H1 (cell line): ENCODE data around the gene DBX2. TPM values are rescaled to one million over a fixed set of nuclear protein-coding genes. Genes with fewer than 3 reads are reported as not detected.

Experiments used
- CTCF ChIA-PET: fragments of 300-600 bp; sonication (Branson Sonifier 250); formaldehyde crosslinking; loops from one replicate; lab custom pipeline; 2021; ENCODE audit not compliant: partially characterized antibody; lab: Charles Lee
- POLR2A ChIA-PET: fragments of 300-600 bp; sonication (Branson Sonifier 250); formaldehyde crosslinking; loops from one replicate; lab custom pipeline; 2021; ENCODE audit warnings: inconsistent platforms; ENCODE audit not compliant: partially characterized antibody; lab: Charles Lee
- DNase-seq, 2 experiments: peaks; one replicate each; pipeline versions ENCODE4 v3.0.0 to v3.0.0-alpha.2; 2010 to 2022; ENCODE audit warnings: low spot score in 2 of 2, low read depth in 1 of 2, mixed read lengths in 1 of 2
- FAIRE-seq: peaks from 2 replicates; lab custom pipeline; 2011; peaks lifted over from hg19 to GRCh38; lab: Jason Lieb, UNC
- H2AFZ ChIP-seq: 2 replicates; pipeline ENCODE4 v1.8.1; 2012; ENCODE audit warnings: low read length, inconsistent platforms
- H2AK5ac ChIP-seq: 2 replicates; pipeline ENCODE4 v1.6.1; 2013; ENCODE audit warnings: low read depth, low read length
- H2BK120ac ChIP-seq: replicated peaks from 2 replicates; pipeline ENCODE3; 2013; ENCODE audit warnings: low read depth, low read length, inconsistent platforms
- H2BK12ac ChIP-seq: 2 replicates; pipeline ENCODE4 v1.6.1; 2013; ENCODE audit warnings: low read depth, low read length
- H2BK15ac ChIP-seq: 2 replicates; pipeline ENCODE4 v1.6.1; 2013; ENCODE audit warnings: low read length
- H2BK20ac ChIP-seq: 2 replicates; pipeline ENCODE4 v1.6.1; 2013; ENCODE audit warnings: low read length
- H2BK5ac ChIP-seq: 2 replicates; pipeline ENCODE4 v1.6.1; 2013; ENCODE audit warnings: low read depth, low read length
- H3K14ac ChIP-seq: 2 replicates; pipeline ENCODE4 v1.6.1; 2013; ENCODE audit warnings: inconsistent platforms; ENCODE audit not compliant: insufficient read length
- H3K18ac ChIP-seq: 2 replicates; pipeline ENCODE4 v1.6.1; 2013; ENCODE audit warnings: low read length; ENCODE audit errors: extremely low read depth
- H3K23ac ChIP-seq: 2 replicates; pipeline ENCODE4 v1.6.1; 2013; ENCODE audit warnings: inconsistent platforms; ENCODE audit not compliant: insufficient read length
- H3K23me2 ChIP-seq: 2 replicates; pipeline ENCODE4 v1.6.1; 2013; ENCODE audit warnings: low read depth, low read length
- H3K27ac ChIP-seq: 2 replicates; pipeline ENCODE4 v1.6.1; 2011; ENCODE audit warnings: low read depth, low read length, inconsistent platforms
- H3K27me3 ChIP-seq, 4 experiments: replicated peaks in 1 of 4; 1 replicate in 1 of 4; 2 replicates in 3 of 4; pipeline versions ENCODE4 v1.6.1 to v1.8.1; 2011 to 2013; ENCODE audit warnings: low read length in 3 of 4, mild to moderate bottlenecking in 3 of 4, inconsistent platforms in 2 of 4, mixed read lengths in 2 of 4, moderate library complexity in 1 of 4; ENCODE audit not compliant: control insufficient read depth in 3 of 4, insufficient read depth in 3 of 4; ENCODE audit errors: extremely low read depth in 1 of 4
- H3K36me3 ChIP-seq, 4 experiments: 2 replicates each; pipeline versions ENCODE4 v1.6.1 to v1.8.1; 2011 to 2013; ENCODE audit warnings: mild to moderate bottlenecking in 4 of 4, low read length in 3 of 4, moderate library complexity in 2 of 4, control low read depth in 1 of 4, inconsistent platforms in 1 of 4; ENCODE audit not compliant: insufficient read depth in 4 of 4, control insufficient read depth in 2 of 4
- H3K4ac ChIP-seq: replicated peaks from 2 replicates; pipeline ENCODE3; 2013; ENCODE audit warnings: low read length, low read depth, mixed read lengths, inconsistent platforms; ENCODE audit not compliant: insufficient read length
- H3K4me1 ChIP-seq, 4 experiments: replicated peaks in 1 of 4; 1 replicate in 1 of 4; 2 replicates in 3 of 4; pipeline versions ENCODE4 v1.6.1 to v1.8.1; 2011 to 2013; ENCODE audit warnings: low read length in 3 of 4, inconsistent platforms in 2 of 4, mixed read lengths in 1 of 4; ENCODE audit not compliant: insufficient read depth in 4 of 4, control insufficient read depth in 3 of 4
- H3K4me2 ChIP-seq, 2 experiments: 2 replicates each; pipeline versions ENCODE4 v1.6.1 to v1.8.1; 2011 to 2013; ENCODE audit warnings: low read depth in 2 of 2, low read length in 2 of 2, control low read depth in 1 of 2, inconsistent platforms in 1 of 2, mild to moderate bottlenecking in 1 of 2; ENCODE audit not compliant: insufficient read depth in 1 of 2
- H3K4me3 ChIP-seq, 4 experiments: fragments of 200-600, 300-600 bp in 1 of 4; sonication (generic), shearing (Covaris generic), sonication (Bioruptor Twin) in 1 of 4; 2 replicates each; pipeline versions ENCODE4 v1.5.1 to v1.8.1; 2011 to 2016; ENCODE audit warnings: low read length in 4 of 4, low read depth in 3 of 4, control low read depth in 2 of 4, inconsistent platforms in 2 of 4, mild to moderate bottlenecking in 2 of 4, mixed read lengths in 1 of 4, moderate library complexity in 1 of 4; ENCODE audit not compliant: insufficient read depth in 2 of 4; ENCODE audit errors: extremely low read depth in 1 of 4
- H3K56ac ChIP-seq: replicated peaks from 2 replicates; pipeline ENCODE3; 2013; ENCODE audit warnings: low read depth, mild to moderate bottlenecking, mixed read lengths, low read length, inconsistent platforms; ENCODE audit not compliant: insufficient read length
- H3K79me1 ChIP-seq: 2 replicates; pipeline ENCODE4 v1.6.1; 2013; ENCODE audit warnings: low read depth, low read length, control low read depth
- H3K79me2 ChIP-seq, 2 experiments: 2 replicates each; pipeline versions ENCODE4 v1.6.1 to v1.8.1; 2012 to 2013; ENCODE audit warnings: low read length in 2 of 2, mild to moderate bottlenecking in 2 of 2, inconsistent platforms in 1 of 2; ENCODE audit not compliant: insufficient read depth in 2 of 2, control insufficient read depth in 1 of 2
- H3K9ac ChIP-seq, 4 experiments: replicated peaks in 1 of 4; 1 replicate in 1 of 4; 2 replicates in 3 of 4; pipeline versions ENCODE4 v1.6.1 to v1.8.1; 2011 to 2013; ENCODE audit warnings: low read depth in 3 of 4, low read length in 3 of 4, control low read depth in 2 of 4, mild to moderate bottlenecking in 2 of 4, moderate library complexity in 2 of 4, inconsistent platforms in 1 of 4; ENCODE audit errors: extremely low read depth in 1 of 4
- H3K9me3 ChIP-seq, 2 experiments: 2 replicates each; pipeline versions ENCODE4 v1.6.1 to v1.8.1; 2012 to 2013; ENCODE audit warnings: mild to moderate bottlenecking in 2 of 2, moderate library complexity in 2 of 2, control low read depth in 1 of 2, inconsistent platforms in 1 of 2, low read depth in 1 of 2, low read length in 1 of 2, mixed read lengths in 1 of 2; ENCODE audit not compliant: insufficient read depth in 2 of 2
- H4K20me1 ChIP-seq, 2 experiments: replicated peaks in 1 of 2; 2 replicates each; pipeline versions ENCODE3 to v1.8.1; 2011 to 2013; ENCODE audit warnings: inconsistent platforms in 2 of 2, low read length in 2 of 2, mild to moderate bottlenecking in 1 of 2; ENCODE audit not compliant: insufficient read depth in 2 of 2, control insufficient read depth in 1 of 2
- H4K5ac ChIP-seq: 2 replicates; pipeline ENCODE4 v1.6.1; 2013; ENCODE audit warnings: low read length, low read depth, mixed read lengths, inconsistent platforms; ENCODE audit not compliant: insufficient read length
- H4K8ac ChIP-seq: 2 replicates; pipeline ENCODE4 v1.8.0; 2013; ENCODE audit warnings: mild to moderate bottlenecking, moderate library complexity, low read length, inconsistent platforms; ENCODE audit not compliant: insufficient read depth; ENCODE audit errors: extremely low read depth
- H4K91ac ChIP-seq: replicated peaks from 2 replicates; pipeline ENCODE3; 2013; ENCODE audit warnings: low read length, mixed read lengths, inconsistent platforms; ENCODE audit not compliant: insufficient read length
- BACH1 ChIP-seq: IDR thresholded peaks from 2 replicates; pipeline ENCODE4 v1.6.1; 2012; ENCODE audit warnings: low read length, improper control_type of control experiment
- BCL11A ChIP-seq, 2 experiments: IDR thresholded peaks; one replicate each; pipeline ENCODE4 v1.6.1; 2011; ENCODE audit warnings: low read depth in 2 of 2, low read length in 2 of 2, mild to moderate bottlenecking in 2 of 2
- CBX8 ChIP-seq: fragments of 300-800, 300-1000 bp; sonication (generic); IDR thresholded peaks from 2 replicates; pipeline ENCODE4 v1.7.1; 2016; ENCODE audit warnings: low read depth, low read length, borderline replicate concordance
- CTCF ChIP-seq, 3 experiments: IDR thresholded peaks; 1 replicate in 2 of 3; 2 replicates in 1 of 3; pipeline versions ENCODE4 v1.5.1 to v1.6.1; 2011; ENCODE audit warnings: low read length in 3 of 3, mild to moderate bottlenecking in 3 of 3, inconsistent platforms in 2 of 3, low read depth in 1 of 3, moderate library complexity in 1 of 3; ENCODE audit not compliant: insufficient read depth in 1 of 3; ENCODE audit errors: control extremely low read depth in 1 of 3
- EZH2 ChIP-seq: fragments of 200-600 bp; sonication (generic); IDR thresholded peaks from 2 replicates; pipeline ENCODE4 v1.7.1; 2012; ENCODE audit warnings: low read depth, mild to moderate bottlenecking, moderate library complexity, low read length, inconsistent platforms; ENCODE audit not compliant: severe bottlenecking
- JUN ChIP-seq: IDR thresholded peaks from 2 replicates; pipeline ENCODE4 v1.6.1; 2011; ENCODE audit warnings: low read depth, mild to moderate bottlenecking, improper control_type of control experiment, low read length
- KDM1A ChIP-seq: fragments of 200-600, 300-600 bp; sonication (generic); IDR thresholded peaks from 2 replicates; pipeline ENCODE4 v1.7.1; 2016; ENCODE audit warnings: mild to moderate bottlenecking, low read length, borderline replicate concordance
- RFX5 ChIP-seq: IDR thresholded peaks from 2 replicates; pipeline ENCODE4 v1.6.1; 2011; ENCODE audit warnings: low read depth, low read length, improper control_type of control experiment, borderline replicate concordance
- RNF2 ChIP-seq: fragments of 200-900, 300-1000 bp; sonication (generic); IDR thresholded peaks from 2 replicates; pipeline ENCODE4 v1.7.1; 2016; ENCODE audit warnings: borderline replicate concordance, low read depth, mild to moderate bottlenecking, antibody characterized with exemption, low read length; ENCODE audit not compliant: poor library complexity, severe bottlenecking; ENCODE audit errors: missing control alignments
- RXRA ChIP-seq: IDR thresholded peaks from 2 replicates; pipeline ENCODE4 v1.6.1; 2011; ENCODE audit warnings: low read depth, mild to moderate bottlenecking, low read length, moderate library complexity; ENCODE audit not compliant: insufficient read depth
- SRF ChIP-seq: IDR thresholded peaks from 2 replicates; pipeline ENCODE4 v1.6.1; 2011; ENCODE audit warnings: mild to moderate bottlenecking, low read depth, low read length, moderate library complexity
- TAF1 ChIP-seq: IDR thresholded peaks from 2 replicates; pipeline ENCODE4 v1.6.1; 2011; ENCODE audit warnings: mild to moderate bottlenecking, low read depth, low read length
- polyA plus RNA-seq, 7 experiments: library from polyadenylated mRNA; depleted of rRNA in 3 of 7; stranded (reverse) in 5 of 7; unstranded in 2 of 7; fragments of >200 nt in 5 of 7; fragments of 200-250 nt in 2 of 7; gene quantifications; 1 replicate in 5 of 7; 2 replicates in 1 of 7; 4 replicates in 1 of 7; pipeline versions ENCODE4 v1.2.1 to v1.2.3, GENCODE V29; 2011 to 2013; ENCODE audit warnings: missing spikeins in 2 of 7, mixed read lengths in 2 of 7
- total RNA-seq: library from RNA; stranded (reverse); fragmentation: NEBNext Ultra II Directional; extraction: Animal tissue kit (Norgen Biotek cat#: 25700); gene quantifications from 2 replicates; pipeline ENCODE4 v1.2.1, GENCODE V29; 2021

The DBX2 gene
- total and polyA plus RNA-seq, 2 of the 8 experiments (the other 6 are each of a cell fraction or from before 2014, with no cell fraction given) = 0.06 TPM; not detected in 1

- Histone ChIP-seq H4K5ac (no peak overlapping the region), H4K91ac (no peak overlapping the region), H2AFZ (no peak overlapping the region), H3K4me1 (no peaks in the 10 kb centered on the region), H3K79me2 (no peaks in the 10 kb centered on the region), H4K20me1 (no peaks in the 10 kb centered on the region), H3K14ac (no peak overlapping the region), H3K56ac (no peak overlapping the region), H3K4me3 (no peak overlapping the region), H3K4ac (no peak overlapping the region), H3K18ac (no peak overlapping the region), H3K36me3 (no peaks in the 10 kb centered on the region), H2AK5ac (no peak overlapping the region), H3K4me2 (no peak overlapping the region), H2BK12ac (no peak overlapping the region), H3K79me1 (no peaks in the 10 kb centered on the region), H2BK5ac (no peak overlapping the region), H3K23me2 (no peaks in the 10 kb centered on the region), H2BK120ac (no peak overlapping the region), H3K9ac (no peak overlapping the region), H4K8ac (no peak overlapping the region), H2BK20ac (no peak overlapping the region), H3K27ac (no peak overlapping the region), H3K23ac (no peak overlapping the region), H2BK15ac (no peak overlapping the region), H3K27me3 (no peaks in the 10 kb centered on the region), H3K9me3 (no peaks in the 10 kb centered on the region)
- DNase-seq = no peak
- POLR2A ChIA-PET = no interaction called here
- TF ChIP-seq BACH1 (no peak), EZH2 (no peak), SRF (no peak), RXRA (no peak), RFX5 (no peak), TAF1 (no peak), CTCF (IDR thresholded peaks at IDR 0.05; ENCODE audit: control extremely low read depth in 1 of 3, insufficient read depth in 1 of 3, low read depth in 1 of 3, low read length in 3 of 3) (no peak), BCL11A (IDR thresholded peaks at IDR 0.05; ENCODE audit: low read depth in 2 of 2, low read length in 2 of 2) (no peak), CBX8 (no peak), JUN (no peak), RNF2 (no peak), KDM1A (no peak)
- CTCF ChIA-PET = no interaction called here
- FAIRE-seq = no peak
These were observed 42.7 kb downstream of the DBX2 start for GRCh38 chr12:45008211-45008610.
